ENCODE results near the gene NEK6.

NEK6 gene

DNA sequence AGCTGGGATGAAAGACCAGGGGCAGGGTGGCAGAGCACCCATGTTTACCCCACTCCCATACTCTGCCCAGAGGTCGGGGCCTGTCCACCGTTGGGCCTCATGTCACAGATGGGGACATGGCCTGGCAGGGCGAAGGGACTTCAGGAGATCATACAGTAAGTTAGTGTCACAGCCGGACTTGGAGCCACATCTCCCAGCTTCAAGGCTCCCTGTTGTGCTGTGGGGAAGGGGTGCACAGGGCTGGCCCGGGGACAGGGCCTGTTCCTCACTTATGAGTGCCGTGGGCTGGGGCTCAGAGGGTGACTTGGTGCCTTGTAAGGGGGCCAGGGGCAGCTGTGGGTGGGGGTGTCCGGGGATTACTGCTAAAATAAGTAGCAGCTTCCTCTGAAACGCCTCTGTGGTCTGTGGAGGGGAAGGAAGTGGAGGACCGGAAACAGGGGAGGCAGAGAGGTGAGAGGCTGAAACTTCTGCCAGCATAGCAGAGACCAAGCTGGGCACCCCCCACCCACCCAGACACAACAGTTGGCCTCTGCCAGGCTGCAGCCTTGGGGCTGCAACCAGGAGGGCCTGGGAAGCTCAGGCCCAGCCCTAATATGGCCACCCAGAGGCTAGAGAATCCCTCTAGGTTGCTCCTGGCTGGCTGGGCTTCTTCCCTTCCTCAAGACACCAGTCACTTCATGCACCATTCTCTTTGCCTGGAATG, 41.1 kb upstream of the NEK6 start:
- H3K4me3 ChIP-seq (ENCODE audit: low read length), result no peak overlapping the region
- no peaks in the 10 kb centered on the region for H3K4me1 ChIP-seq (ENCODE audit: insufficient read depth, low read length)
- WGBS, result 92% methylated on average over 9 of the region's 9 CpGs
- H3K27ac ChIP-seq (ENCODE audit: low read depth, low read length), result no peak overlapping the region
- no peaks in the 10 kb centered on the region for H3K36me3 ChIP-seq (ENCODE audit: insufficient read depth, low read length)
- H3K9ac ChIP-seq (ENCODE audit: low read depth, low read length), result no peak overlapping the region
- no peaks in the 10 kb centered on the region for H3K27me3 ChIP-seq (ENCODE audit: insufficient read depth, low read length)
- H3K9me3 ChIP-seq (ENCODE audit: insufficient read depth, low read depth, low read length), result no peaks in the 10 kb centered on the region

DNA sequence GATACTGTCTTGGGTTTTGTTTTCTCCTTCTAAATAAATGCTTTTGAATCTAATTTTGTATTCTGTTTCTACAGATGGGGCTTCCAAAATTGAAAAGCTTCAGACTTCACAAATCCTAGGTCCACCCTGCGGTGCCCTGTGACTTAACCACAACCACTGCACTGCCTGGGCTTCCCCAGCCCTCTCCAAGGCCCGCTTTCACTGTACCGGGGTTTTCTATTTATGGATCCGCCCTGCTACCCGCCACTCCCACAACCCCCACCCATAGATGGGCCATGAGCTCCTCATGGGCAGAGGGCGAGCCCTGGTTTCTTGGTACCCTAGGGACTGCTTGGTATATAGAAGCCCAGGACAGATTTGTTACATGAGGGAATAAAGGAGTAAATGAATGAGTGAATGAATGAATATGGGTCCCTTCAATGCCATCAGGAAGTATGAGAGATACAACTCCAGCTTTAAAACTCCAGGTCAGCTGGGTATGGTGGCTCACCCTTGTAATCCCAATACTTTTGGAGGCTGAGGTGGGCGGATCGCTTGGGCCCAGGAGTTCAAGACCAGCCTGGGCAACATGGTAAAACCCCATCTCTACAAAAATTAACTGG, 39.8 kb upstream of the NEK6 start:
- no peaks in the 10 kb centered on the region for H3K4me1 ChIP-seq (ENCODE audit: insufficient read depth, low read length)
- no peak overlapping the region for H3K9ac ChIP-seq (ENCODE audit: low read depth, low read length)
- H3K27ac ChIP-seq (ENCODE audit: low read depth, low read length), result no peak overlapping the region
- no peaks in the 10 kb centered on the region for H3K27me3 ChIP-seq (ENCODE audit: insufficient read depth, low read length)
- H3K9me3 ChIP-seq (ENCODE audit: insufficient read depth, low read depth, low read length), result no peaks in the 10 kb centered on the region
- no peaks in the 10 kb centered on the region for H3K36me3 ChIP-seq (ENCODE audit: insufficient read depth, low read length)
- no peak overlapping the region for H3K4me3 ChIP-seq (ENCODE audit: low read length)
- 93% methylated on average over 8 of the region's 8 CpGs for WGBS

DNA sequence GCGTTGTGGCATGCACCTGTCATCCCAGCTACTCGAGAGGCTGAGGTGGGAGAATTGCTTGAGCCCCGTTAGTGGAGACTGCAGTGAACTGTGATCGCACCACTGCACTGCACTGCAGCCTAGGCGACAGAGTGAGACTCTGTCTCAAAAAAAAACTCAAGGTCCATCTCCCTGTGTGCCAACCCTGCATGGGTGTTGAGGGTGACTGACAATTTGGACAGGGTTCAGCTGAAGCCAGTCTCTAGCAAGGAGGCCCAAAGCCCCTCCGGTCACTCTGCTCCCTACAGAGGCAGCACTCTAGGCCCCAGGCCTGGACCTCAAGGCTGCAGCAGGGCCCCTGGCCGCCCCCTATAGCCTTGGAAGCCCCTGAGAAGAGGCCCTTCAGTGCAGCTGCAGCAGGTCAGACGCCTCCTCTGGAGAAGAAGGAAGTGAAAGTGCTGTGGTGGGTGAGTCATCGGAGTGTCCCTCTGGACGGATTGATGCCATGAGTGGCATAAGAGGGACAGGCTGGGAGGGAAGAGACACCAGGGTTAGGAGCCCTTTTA, 39.2 kb upstream of the NEK6 start:
- H3K27ac ChIP-seq (ENCODE audit: low read depth, low read length), result no peak overlapping the region
- H3K27me3 ChIP-seq (ENCODE audit: insufficient read depth, low read length), result no peaks in the 10 kb centered on the region
- no peaks in the 10 kb centered on the region for H3K9me3 ChIP-seq (ENCODE audit: insufficient read depth, low read depth, low read length)
- 88% methylated on average over 10 of the region's 10 CpGs for WGBS
- H3K4me3 ChIP-seq (ENCODE audit: low read length), result no peak overlapping the region
- H3K36me3 ChIP-seq (ENCODE audit: insufficient read depth, low read length), result no peaks in the 10 kb centered on the region
- H3K4me1 ChIP-seq (ENCODE audit: insufficient read depth, low read length), result no peaks in the 10 kb centered on the region
- H3K9ac ChIP-seq (ENCODE audit: low read depth, low read length), result no peak overlapping the region

DNA sequence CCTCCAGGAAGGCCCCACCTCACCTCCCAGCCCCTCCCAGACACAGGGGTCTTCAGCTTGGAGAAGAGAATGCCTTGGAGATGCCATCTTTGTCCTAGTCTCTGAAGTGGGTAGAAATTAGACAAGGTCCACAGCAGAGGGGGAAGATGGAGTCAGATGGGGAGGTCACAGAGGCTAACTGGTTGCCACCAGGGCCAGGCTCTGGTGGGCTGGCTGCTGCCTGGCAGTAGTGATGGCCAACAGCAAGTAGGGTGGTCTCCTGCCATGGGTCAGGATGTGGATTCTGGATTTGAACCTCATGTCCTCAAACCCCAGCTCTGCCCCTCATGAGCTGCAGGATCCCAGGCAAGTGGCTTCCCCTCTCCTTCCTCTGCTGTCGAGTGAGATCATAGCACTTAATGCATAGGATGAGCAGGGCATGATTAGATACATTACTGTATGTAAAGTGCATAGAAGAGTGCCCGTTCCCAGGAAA, 38.7 kb upstream of the NEK6 start:
- Histone ChIP-seq H3K9me3 (ENCODE audit: insufficient read depth, low read depth, low read length) (no peaks in the 10 kb centered on the region), H3K27me3 (ENCODE audit: insufficient read depth, low read length) (no peaks in the 10 kb centered on the region), H3K9ac (ENCODE audit: low read depth, low read length) (no peak overlapping the region), H3K36me3 (ENCODE audit: insufficient read depth, low read length) (no peaks in the 10 kb centered on the region), H3K4me1 (ENCODE audit: insufficient read depth, low read length) (no peaks in the 10 kb centered on the region), H3K4me3 (ENCODE audit: low read length) (no peak overlapping the region), H3K27ac (ENCODE audit: low read depth, low read length) (no peak overlapping the region)
- WGBS, result no CpG with 5 or more reads among the region's 2 CpGs

- Histone ChIP-seq H3K9me3 (ENCODE audit: insufficient read depth, low read depth, low read length) (no peaks in the 10 kb centered on the region), H3K4me1 (ENCODE audit: insufficient read depth, low read length) (no peaks in the 10 kb centered on the region), H3K4me3 (ENCODE audit: low read length) (no peak overlapping the region), H3K27me3 (ENCODE audit: insufficient read depth, low read length) (no peaks in the 10 kb centered on the region), H3K27ac (ENCODE audit: low read depth, low read length) (no peak overlapping the region), H3K36me3 (ENCODE audit: insufficient read depth, low read length) (no peaks in the 10 kb centered on the region), H3K9ac (ENCODE audit: low read depth, low read length) (no peak overlapping the region)
- WGBS, result 84% methylated on average over 6 of the region's 6 CpGs
Measured at GRCh38 chr9:124220946-124221451, 36.8 kb upstream of the NEK6 start.

GRCh38 chr9:124221676-124222075, 36.1 kb upstream of the NEK6 start:
- H3K4me1 ChIP-seq (ENCODE audit: insufficient read depth, low read length), result no peaks in the 10 kb centered on the region
- H3K27me3 ChIP-seq (ENCODE audit: insufficient read depth, low read length), result no peaks in the 10 kb centered on the region
- H3K4me3 ChIP-seq (ENCODE audit: low read length), result no peak overlapping the region
- no peak overlapping the region for H3K9ac ChIP-seq (ENCODE audit: low read depth, low read length)
- H3K36me3 ChIP-seq (ENCODE audit: insufficient read depth, low read length), result no peaks in the 10 kb centered on the region
- no peaks in the 10 kb centered on the region for H3K9me3 ChIP-seq (ENCODE audit: insufficient read depth, low read depth, low read length)
- 73% methylated on average over 3 of the region's 3 CpGs for WGBS
- no peak overlapping the region for H3K27ac ChIP-seq (ENCODE audit: low read depth, low read length)

- WGBS, result 89% methylated on average over 4 of the region's 4 CpGs
- H3K27me3 ChIP-seq (ENCODE audit: insufficient read depth, low read length), result no peaks in the 10 kb centered on the region
Measured at GRCh38 chr9:124222109-124222508, 35.6 kb upstream of the NEK6 start.

GRCh38 chr9:124222918-124223720, 34.6 kb upstream of the NEK6 start:
- Histone ChIP-seq H3K27ac (ENCODE audit: low read depth, low read length) (no peak overlapping the region), H3K9me3 (ENCODE audit: insufficient read depth, low read depth, low read length) (no peaks in the 10 kb centered on the region), H3K36me3 (ENCODE audit: insufficient read depth, low read length) (no peaks in the 10 kb centered on the region), H3K9ac (ENCODE audit: low read depth, low read length) (no peak overlapping the region), H3K4me1 (ENCODE audit: insufficient read depth, low read length) (no peaks in the 10 kb centered on the region), H3K27me3 (ENCODE audit: insufficient read depth, low read length) (no peaks in the 10 kb centered on the region), H3K4me3 (ENCODE audit: low read length) (no peak overlapping the region)
- WGBS, result 86% methylated on average over 10 of the region's 10 CpGs

More at GRCh38 chr9:124222109-124222508, 35.6 kb upstream of the NEK6 start:
- Histone ChIP-seq H3K27ac (ENCODE audit: low read depth, low read length) (no peak overlapping the region), H3K4me3 (ENCODE audit: low read length) (no peak overlapping the region), H3K9me3 (ENCODE audit: insufficient read depth, low read depth, low read length) (no peaks in the 10 kb centered on the region), H3K36me3 (ENCODE audit: insufficient read depth, low read length) (no peaks in the 10 kb centered on the region), H3K9ac (ENCODE audit: low read depth, low read length) (no peak overlapping the region), H3K4me1 (ENCODE audit: insufficient read depth, low read length) (no peaks in the 10 kb centered on the region)

DNA sequence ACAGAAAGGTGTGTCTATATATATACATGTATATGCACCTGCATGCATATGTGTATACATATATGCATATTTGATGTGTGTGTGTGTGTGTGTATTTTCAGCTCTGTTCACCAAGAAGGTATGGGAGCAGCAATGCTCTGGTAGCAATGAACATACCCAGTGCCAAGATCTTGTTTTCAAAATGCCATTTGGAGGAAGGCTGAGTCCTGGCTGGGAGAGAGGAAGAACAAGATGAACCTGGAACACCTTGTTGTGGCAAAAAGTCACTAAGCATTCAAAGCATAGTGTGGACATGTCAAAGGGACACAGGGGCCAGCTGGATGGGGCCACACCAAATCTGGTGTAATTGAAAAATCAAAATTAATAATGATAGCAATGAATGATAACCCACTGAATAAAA, 31.8 kb upstream of the NEK6 start:
- H3K4me1 ChIP-seq (ENCODE audit: insufficient read depth, low read length), result no peaks in the 10 kb centered on the region

GRCh38 chr9:124228516-124228915, 29.2 kb upstream of the NEK6 start:
- H3K9ac ChIP-seq (ENCODE audit: low read depth, low read length), result no peak overlapping the region
- no peaks in the 10 kb centered on the region for H3K4me1 ChIP-seq (ENCODE audit: insufficient read depth, low read length)
- no peaks in the 10 kb centered on the region for H3K36me3 ChIP-seq (ENCODE audit: insufficient read depth, low read length)
- no peaks in the 10 kb centered on the region for H3K9me3 ChIP-seq (ENCODE audit: insufficient read depth, low read depth, low read length)
- H3K27me3 ChIP-seq (ENCODE audit: insufficient read depth, low read length), result no peaks in the 10 kb centered on the region
- 90% methylated on average over 2 of the region's 2 CpGs for WGBS
- no peak overlapping the region for H3K27ac ChIP-seq (ENCODE audit: low read depth, low read length)
- H3K4me3 ChIP-seq (ENCODE audit: low read length), result no peak overlapping the region

More for the DNA sequence above, 31.8 kb upstream of the NEK6 start:
- Histone ChIP-seq H3K9ac (ENCODE audit: low read depth, low read length) (no peak overlapping the region), H3K9me3 (ENCODE audit: insufficient read depth, low read depth, low read length) (no peaks in the 10 kb centered on the region), H3K27me3 (ENCODE audit: insufficient read depth, low read length) (no peaks in the 10 kb centered on the region), H3K4me3 (ENCODE audit: low read length) (no peak overlapping the region), H3K27ac (ENCODE audit: low read depth, low read length) (no peak overlapping the region), H3K36me3 (ENCODE audit: insufficient read depth, low read length) (no peaks in the 10 kb centered on the region)

Measured in HUES64 (cell line).